Thymus (tissue), 11 donors: ENCODE results near the gene CRYL1. TPM values are rescaled to one million over a fixed set of nuclear protein-coding genes. Genes with fewer than 3 reads are reported as not detected.
"Not testable (repeated sequence)": the region's sequence is repeated elsewhere in the genome, so short reads cannot be mapped to it uniquely, and the experiment has no call there.

Experiments used
- DNase-seq, 9 donors: peaks; one replicate each; pipeline ENCODE4 v3.0.0-alpha.2; 2013; ENCODE audit warnings: low spot score in 9 of 9, low read depth in 6 of 9, missing footprints in 1 of 9
- H3K27ac ChIP-seq, 2 donors: one replicate each; pipeline ENCODE4 v1.5.1; 2013; ENCODE audit warnings: control low read depth in 1 of 2, low read depth in 1 of 2, low read length in 1 of 2, mild to moderate bottlenecking in 1 of 2, moderate library complexity in 1 of 2
- H3K27me3 ChIP-seq, 2 donors: one replicate each; pipeline ENCODE4 v1.5.1; 2013; ENCODE audit warnings: low read length in 1 of 2; ENCODE audit not compliant: control insufficient read depth in 2 of 2, insufficient read depth in 1 of 2
- H3K36me3 ChIP-seq, 2 donors: one replicate each; pipeline ENCODE4 v1.5.1; 2013; ENCODE audit warnings: low read length in 1 of 2, mild to moderate bottlenecking in 1 of 2, moderate library complexity in 1 of 2; ENCODE audit not compliant: control insufficient read depth in 2 of 2, insufficient read depth in 2 of 2
- H3K4me1 ChIP-seq, 2 donors: one replicate each; pipeline ENCODE4 v1.5.1; 2013; ENCODE audit warnings: low read length in 2 of 2; ENCODE audit not compliant: control insufficient read depth in 2 of 2, insufficient read depth in 2 of 2
- H3K4me3 ChIP-seq, 2 donors: one replicate each; pipeline ENCODE4 v1.5.1; 2013; ENCODE audit warnings: low read length in 2 of 2, control low read depth in 1 of 2, mild to moderate bottlenecking in 1 of 2
- H3K9me3 ChIP-seq, 2 donors: one replicate each; pipeline ENCODE4 v1.5.1; 2013; ENCODE audit warnings: low read length in 1 of 2, mild to moderate bottlenecking in 1 of 2; ENCODE audit not compliant: control insufficient read depth in 2 of 2, insufficient read depth in 1 of 2
- WGBS: extraction: QIAGEN DNeasy Blood & Tissue Kit; methylation state at CpG from one replicate; pipeline ENCODE4 v1.1.7; 2013; 5-methylcytosine and 5-hydroxymethylcytosine counted together
- polyA plus RNA-seq: library from polyadenylated mRNA; stranded (reverse); fragments of 200-250 nt; gene quantifications from one replicate; pipeline ENCODE4 v1.2.3, GENCODE V29; 2013
- total RNA-seq: library from RNA; stranded (reverse); fragments of 120-200 nt; gene quantifications from one replicate; pipeline ENCODE4 v1.2.4, GENCODE V29; 2013
- donor health status: healthy.

Gene CRYL1
- total and polyA plus RNA-seq, 2 donors, result 10.0 to 17.5 TPM

- Histone ChIP-seq H3K9me3 (no peaks in the 10 kb centered on the region), H3K36me3 (no peaks in the 10 kb centered on the region), H3K27me3 (peaks cover 0 to 4% of the 10 kb centered on the region in 2 donors), H3K4me3 (no peak overlapping the region), H3K27ac (no peak overlapping the region), H3K4me1 (peaks cover 14 to 30% of the 10 kb centered on the region in 2 donors)
- 93% methylated on average over 5 of the region's 5 CpGs for WGBS
- no peak for DNase-seq
Observed at GRCh38 chr13:20441056-20441455, 84.6 kb downstream of the CRYL1 start.

GRCh38 chr13:20439261-20439660 lies 86.4 kb downstream of the CRYL1 start:
- Histone ChIP-seq H3K9me3 (peaks cover 0 to under 1% of the 10 kb centered on the region in 2 donors), H3K4me3 (no peak overlapping the region), H3K27me3 (peaks cover 0 to 16% of the 10 kb centered on the region in 2 donors), H3K36me3 (no peaks in the 10 kb centered on the region), H3K27ac (no peak overlapping the region), H3K4me1 (peaks cover 14 to 43% of the 10 kb centered on the region in 2 donors)
- no peak for DNase-seq
- 98% methylated on average over 4 of the region's 4 CpGs for WGBS

DNA sequence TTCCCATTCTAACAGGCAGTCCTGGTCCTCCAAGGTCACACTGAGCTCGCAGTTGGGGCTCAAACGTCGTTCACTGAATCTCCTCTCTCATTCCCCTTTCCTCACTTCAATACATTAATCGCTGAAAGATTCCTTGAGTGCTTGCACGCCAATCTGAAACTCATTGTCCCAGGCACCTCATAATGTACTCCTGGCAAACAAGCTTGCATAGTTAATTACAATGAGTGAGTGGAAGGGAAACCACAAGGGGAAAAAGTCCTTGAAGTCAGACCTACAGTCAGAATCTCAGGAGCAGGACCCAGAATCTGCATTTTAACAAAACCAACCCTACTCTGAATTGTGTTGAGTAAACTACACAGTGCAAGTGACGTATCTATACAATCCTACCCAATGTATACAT lies 86.9 kb downstream of the CRYL1 start:
- H3K27ac ChIP-seq, result no peak overlapping the region
- no peak for DNase-seq
- H3K9me3 ChIP-seq, result peaks cover 0 to 4% of the 10 kb centered on the region in 2 donors
- WGBS, result 98% methylated on average over 6 of the region's 6 CpGs
- peaks cover 0 to 16% of the 10 kb centered on the region in 2 donors for H3K27me3 ChIP-seq
- H3K36me3 ChIP-seq, result no peaks in the 10 kb centered on the region
- H3K4me3 ChIP-seq, result no peak overlapping the region
- H3K4me1 ChIP-seq, result peaks cover 14 to 45% of the 10 kb centered on the region in 2 donors

DNA sequence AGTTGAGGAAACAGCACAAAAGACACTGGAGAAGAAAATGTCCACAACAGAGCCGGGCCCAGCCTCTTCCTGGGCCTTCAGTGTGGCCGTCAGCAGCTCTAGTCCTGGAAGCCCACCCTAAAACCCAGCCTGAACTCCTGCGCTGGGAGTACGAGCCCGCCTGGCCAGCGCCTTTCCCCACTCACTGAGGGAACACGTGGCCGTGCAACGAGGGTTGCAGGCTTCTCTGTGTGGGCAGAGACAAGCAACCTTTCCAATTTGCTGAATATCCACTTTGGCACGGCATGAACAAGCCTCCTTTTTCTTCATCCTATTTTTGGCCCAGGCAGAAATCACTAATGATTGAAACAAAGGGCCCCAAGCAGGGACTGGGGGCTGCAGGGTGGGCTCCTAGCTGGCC lies 89.2 kb downstream of the CRYL1 start:
- Histone ChIP-seq H3K4me3 (no peak overlapping the region), H3K4me1 (peaks cover 0 to 26% of the 10 kb centered on the region in 2 donors), H3K27me3 (peaks cover 0 to 16% of the 10 kb centered on the region in 2 donors), H3K9me3 (peaks cover 0 to 4% of the 10 kb centered on the region in 2 donors), H3K36me3 (no peaks in the 10 kb centered on the region), H3K27ac (no peak overlapping the region)
- WGBS, result 97% methylated on average over 10 of the region's 10 CpGs
- DNase-seq, result no peak

DNA sequence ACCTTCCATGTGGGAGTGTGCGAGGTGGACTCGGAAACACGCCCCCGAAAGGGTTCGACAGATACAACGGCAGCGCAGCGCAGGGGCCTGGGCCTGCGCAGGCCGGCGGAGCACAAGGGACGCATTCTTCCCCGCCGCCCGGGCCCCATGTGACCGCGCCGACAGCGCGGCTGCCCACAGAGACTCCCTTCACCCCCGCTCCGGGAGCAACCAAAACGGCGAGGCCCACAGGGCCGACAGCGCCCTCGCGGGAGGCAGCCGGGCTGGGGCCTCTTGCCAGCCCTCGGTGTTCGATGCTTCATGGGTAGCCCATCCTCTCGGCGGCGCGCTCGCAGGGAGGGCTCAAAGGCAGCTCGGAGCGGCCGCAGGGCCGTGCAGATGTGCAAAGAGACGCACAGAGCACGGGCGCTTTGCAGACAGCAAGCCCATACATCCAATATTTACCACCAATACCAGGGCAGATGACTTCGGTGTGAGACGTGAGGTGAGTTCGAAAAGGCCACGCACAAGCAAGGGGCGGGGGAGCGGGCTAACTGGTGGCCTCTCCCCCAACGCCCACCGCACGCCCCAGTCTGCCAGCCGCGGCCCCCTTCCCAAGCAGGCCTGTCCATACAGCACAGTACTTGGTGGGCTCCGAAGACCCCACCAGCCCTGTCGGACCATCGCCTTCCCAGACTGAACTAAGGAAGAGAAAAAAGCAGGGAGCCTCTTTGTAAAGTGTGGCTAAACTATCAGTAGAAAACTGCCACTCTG lies 89.9 kb downstream of the CRYL1 start:
- WGBS, result 95% methylated on average over 57 of the region's 57 CpGs
- peak in 2 of 9 donors; percentile 41 to 61 for DNase-seq

GRCh38 chr13:20434210-20434609 lies 91.4 kb downstream of the CRYL1 start:
- Histone ChIP-seq H3K27me3 (peaks cover 0 to 16% of the 10 kb centered on the region in 2 donors), H3K4me1 (peaks cover 0 to 37% of the 10 kb centered on the region in 2 donors)
- H3K36me3 ChIP-seq, H3K4me3 ChIP-seq, DNase-seq, H3K9me3 ChIP-seq, H3K27ac ChIP-seq: not testable (repeated sequence)
- 97% methylated on average over 9 of the region's 9 CpGs for WGBS

More for the DNA sequence above, 89.9 kb downstream of the CRYL1 start:
- no peak overlapping the region for H3K4me3 ChIP-seq
- no peak overlapping the region for H3K27ac ChIP-seq
- H3K36me3 ChIP-seq, result no peaks in the 10 kb centered on the region
- H3K9me3 ChIP-seq, result peaks cover 0 to 4% of the 10 kb centered on the region in 2 donors
- H3K27me3 ChIP-seq, result peaks cover 0 to 16% of the 10 kb centered on the region in 2 donors
- H3K4me1 ChIP-seq, result peaks cover 0 to 32% of the 10 kb centered on the region in 2 donors

DNA sequence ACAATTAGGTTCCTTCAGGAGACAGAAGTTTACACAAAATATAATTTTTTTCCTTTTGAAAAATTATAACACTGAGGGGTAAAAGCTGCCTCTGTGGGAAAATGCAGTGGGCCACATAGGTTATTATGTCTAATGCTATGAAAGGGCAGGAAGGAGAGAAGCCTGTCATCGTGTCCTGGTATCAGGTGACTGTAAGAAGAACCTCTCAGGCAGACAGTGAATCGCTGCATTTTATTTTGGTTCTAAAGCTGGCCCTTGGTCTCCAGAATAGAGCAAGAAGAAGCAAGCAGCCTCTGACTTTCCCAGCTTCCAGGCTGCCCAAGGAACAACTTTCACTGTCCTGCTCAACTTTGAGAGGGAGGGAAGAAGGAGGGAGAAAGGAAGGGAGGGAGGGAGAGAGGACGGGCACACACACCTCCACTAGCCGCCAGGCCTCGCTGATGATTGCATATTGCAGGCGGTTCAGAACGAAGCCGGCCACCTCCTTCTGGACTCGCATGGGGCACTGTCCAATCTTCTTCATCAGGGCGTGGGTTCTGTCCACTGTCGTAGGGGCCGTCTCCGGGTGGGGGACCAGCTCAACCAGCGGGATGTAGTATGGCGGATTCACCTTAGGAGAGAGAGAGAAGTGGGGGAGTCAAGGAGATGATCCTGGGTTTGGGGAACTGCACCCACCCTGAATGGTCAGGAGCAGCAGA lies 93.8 kb downstream of the CRYL1 start:
- 96% methylated on average over 15 of the region's 15 CpGs for WGBS
- H3K36me3 ChIP-seq, result no peaks in the 10 kb centered on the region
- DNase-seq, result no peak

GRCh38 chr13:20431080-20431479 lies 94.6 kb downstream of the CRYL1 start:
- Histone ChIP-seq H3K27me3 (peaks cover 0 to 12% of the 10 kb centered on the region in 2 donors), H3K4me3 (no peak overlapping the region), H3K27ac (peak overlapping the region; percentile 20 to 37), H3K4me1 (peaks cover 2 to 39% of the 10 kb centered on the region in 2 donors), H3K9me3 (peaks cover 0 to 4% of the 10 kb centered on the region in 2 donors), H3K36me3 (no peaks in the 10 kb centered on the region)
- no peak for DNase-seq
- WGBS, result 96% methylated on average over 16 of the region's 16 CpGs

More for the DNA sequence above, 93.8 kb downstream of the CRYL1 start:
- H3K4me3 ChIP-seq, result no peak overlapping the region
- H3K9me3 ChIP-seq, result peaks cover 0 to 4% of the 10 kb centered on the region in 2 donors
- peaks cover 2 to 35% of the 10 kb centered on the region in 2 donors for H3K4me1 ChIP-seq
- H3K27me3 ChIP-seq, result peaks cover 0 to 16% of the 10 kb centered on the region in 2 donors
- H3K27ac ChIP-seq, result peak overlapping the region; percentile 15 to 36

DNA sequence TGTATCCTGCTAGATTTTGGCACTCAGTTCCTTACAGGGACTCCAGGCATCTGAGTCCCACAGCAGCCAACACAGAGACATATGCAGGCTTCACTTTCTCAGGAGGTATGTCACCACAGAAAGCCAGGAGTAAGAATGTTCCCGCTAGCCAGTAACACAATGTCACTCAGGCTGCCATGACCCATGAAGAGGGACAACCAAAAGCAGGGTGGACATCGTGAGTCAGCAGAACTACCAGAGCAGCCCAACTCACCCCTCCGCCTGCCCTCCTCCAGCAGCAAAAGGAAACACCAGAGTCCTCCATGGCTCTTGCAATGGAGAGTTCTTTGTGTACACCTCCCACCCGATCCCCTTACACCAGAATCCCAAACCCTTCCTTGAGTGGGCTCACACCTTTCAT lies 95.4 kb downstream of the CRYL1 start:
- Histone ChIP-seq H3K4me3 (no peak overlapping the region), H3K27me3 (peaks cover 0 to 4% of the 10 kb centered on the region in 2 donors), H3K4me1 (peaks cover 4 to 37% of the 10 kb centered on the region in 2 donors), H3K9me3 (peaks cover 0 to 4% of the 10 kb centered on the region in 2 donors), H3K27ac (no peak overlapping the region), H3K36me3 (no peaks in the 10 kb centered on the region)
- 97% methylated on average over 4 of the region's 4 CpGs for WGBS
- DNase-seq, result no peak
